ENCODE data around the gene CD34. TPM values are rescaled to one million over a fixed set of nuclear protein-coding genes. Genes with fewer than 3 reads are reported as not detected.

The CD34 gene
- total RNA-seq, 1 donor from 2014 or later: 1.2 TPM

DNA sequence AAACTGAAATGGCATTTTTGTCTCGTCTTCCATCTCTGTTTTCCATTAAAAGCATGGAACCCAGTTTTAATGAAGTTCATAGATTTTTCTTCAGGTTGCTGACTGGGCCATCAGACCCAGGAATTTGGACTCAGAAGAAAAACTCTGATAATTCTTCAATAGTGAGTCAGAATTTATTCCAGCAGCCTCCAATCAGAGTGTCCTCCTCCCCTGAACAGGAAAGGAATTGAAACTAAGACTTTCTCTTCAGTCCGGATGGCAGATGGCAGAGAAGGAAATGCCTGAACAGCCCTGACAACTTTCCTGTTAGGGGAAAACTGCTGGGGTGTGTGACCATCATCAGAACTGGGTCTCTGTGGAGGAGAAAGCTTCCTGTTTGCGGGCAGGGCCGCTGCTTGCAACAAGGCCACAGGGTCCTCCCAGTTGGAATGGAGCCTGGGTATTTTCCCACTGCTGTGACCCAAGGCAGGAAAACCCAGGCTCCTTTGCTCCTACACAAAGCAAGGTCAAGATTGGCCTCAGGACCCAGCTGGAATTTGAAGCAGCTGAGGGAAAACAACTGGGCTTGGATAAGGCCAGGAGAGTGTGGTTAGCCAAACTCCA lies 20.7 kb downstream of the CD34 start:
- Mint-ChIP-seq H3K27me3 (ENCODE audit: low read depth) (peaks cover 43% of the 10 kb centered on the region), H3K4me3 (no peak overlapping the region), H3K27ac (no peak overlapping the region), H3K9me3 (no peaks in the 10 kb centered on the region), H3K36me3 (no peaks in the 10 kb centered on the region), H3K4me1 (peaks cover 4% of the 10 kb centered on the region)
- no peak for DNase-seq (ENCODE audit: low spot score in 2 of 2, unreplicated experiment in 2 of 2)
- TF ChIP-seq, protein P1, sequence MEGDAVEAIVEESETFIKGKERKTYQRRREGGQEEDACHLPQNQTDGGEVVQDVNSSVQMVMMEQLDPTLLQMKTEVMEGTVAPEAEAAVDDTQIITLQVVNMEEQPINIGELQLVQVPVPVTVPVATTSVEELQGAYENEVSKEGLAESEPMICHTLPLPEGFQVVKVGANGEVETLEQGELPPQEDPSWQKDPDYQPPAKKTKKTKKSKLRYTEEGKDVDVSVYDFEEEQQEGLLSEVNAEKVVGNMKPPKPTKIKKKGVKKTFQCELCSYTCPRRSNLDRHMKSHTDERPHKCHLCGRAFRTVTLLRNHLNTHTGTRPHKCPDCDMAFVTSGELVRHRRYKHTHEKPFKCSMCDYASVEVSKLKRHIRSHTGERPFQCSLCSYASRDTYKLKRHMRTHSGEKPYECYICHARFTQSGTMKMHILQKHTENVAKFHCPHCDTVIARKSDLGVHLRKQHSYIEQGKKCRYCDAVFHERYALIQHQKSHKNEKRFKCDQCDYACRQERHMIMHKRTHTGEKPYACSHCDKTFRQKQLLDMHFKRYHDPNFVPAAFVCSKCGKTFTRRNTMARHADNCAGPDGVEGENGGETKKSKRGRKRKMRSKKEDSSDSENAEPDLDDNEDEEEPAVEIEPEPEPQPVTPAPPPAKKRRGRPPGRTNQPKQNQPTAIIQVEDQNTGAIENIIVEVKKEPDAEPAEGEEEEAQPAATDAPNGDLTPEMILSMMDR (IDR thresholded peaks at IDR 0.05; ENCODE audit: unreplicated experiment): no peak

DNA sequence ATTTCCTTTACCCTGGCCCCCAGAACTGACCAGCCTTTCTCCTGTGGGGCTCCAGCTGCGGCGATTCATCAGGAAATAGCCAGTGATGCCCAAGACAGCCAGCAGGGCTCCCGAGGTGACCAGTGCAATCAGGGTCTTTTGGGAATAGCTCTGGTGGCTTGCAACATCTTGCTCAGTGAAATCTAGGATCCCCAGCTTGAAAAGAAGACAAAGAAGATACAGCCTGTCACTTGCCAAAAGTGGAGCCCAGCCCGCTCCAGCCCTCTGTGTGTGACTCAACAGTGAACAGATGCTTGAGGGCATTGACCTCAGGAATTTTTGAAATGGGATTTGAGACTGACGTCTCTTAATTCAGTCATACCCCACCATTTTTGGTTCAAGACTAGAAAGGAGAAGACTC lies 22.3 kb downstream of the CD34 start:
- peaks cover 6% of the 10 kb centered on the region for H3K4me1 Mint-ChIP-seq
- no peaks in the 10 kb centered on the region for H3K9me3 Mint-ChIP-seq
- H3K27me3 Mint-ChIP-seq (ENCODE audit: low read depth): peaks cover 32% of the 10 kb centered on the region
- H3K36me3 Mint-ChIP-seq: no peaks in the 10 kb centered on the region
- H3K4me3 Mint-ChIP-seq: no peak overlapping the region
- no peak for DNase-seq (ENCODE audit: low spot score in 2 of 2, unreplicated experiment in 2 of 2)
- no peak overlapping the region for H3K27ac Mint-ChIP-seq
- TF ChIP-seq, protein P1 (IDR thresholded peaks at IDR 0.05; ENCODE audit: unreplicated experiment): no peak

DNA sequence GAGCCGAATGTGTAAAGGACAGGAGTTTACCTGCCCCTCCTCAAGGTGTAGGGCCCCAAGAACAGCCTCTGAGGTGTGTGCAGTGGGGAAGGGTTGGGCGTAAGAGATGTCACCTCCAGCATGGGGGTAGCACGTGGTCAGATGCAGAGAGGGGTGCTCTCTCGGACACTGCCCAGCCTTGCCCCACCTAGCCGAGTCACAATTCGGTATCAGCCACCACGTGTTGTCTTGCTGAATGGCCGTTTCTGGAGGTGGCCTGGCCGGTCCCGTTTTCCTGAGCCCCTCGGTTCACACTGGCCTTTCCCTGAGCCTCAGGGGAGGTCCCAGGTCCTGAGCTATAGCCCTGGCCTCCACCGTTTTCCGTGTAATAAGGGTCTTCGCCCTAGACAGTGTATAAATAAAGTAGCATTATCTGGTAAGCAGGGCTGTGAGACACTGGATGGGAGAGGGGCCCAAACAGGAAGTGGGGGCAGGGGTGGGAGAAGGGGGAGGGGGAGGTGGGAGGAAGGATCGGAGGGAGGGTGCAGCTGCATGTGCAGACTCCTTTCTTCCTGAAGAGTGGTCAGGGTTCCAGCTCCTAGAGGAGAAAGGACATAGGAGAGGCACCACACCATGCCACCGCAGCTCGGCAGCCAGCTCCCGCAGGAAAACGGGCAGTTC lies 23.3 kb downstream of the CD34 start:
- DNase-seq (ENCODE audit: low spot score in 2 of 2, unreplicated experiment in 2 of 2): no peak
- H3K4me1 Mint-ChIP-seq: peaks cover 6% of the 10 kb centered on the region
- no peak overlapping the region for H3K4me3 Mint-ChIP-seq
- H3K36me3 Mint-ChIP-seq: no peaks in the 10 kb centered on the region
- H3K27me3 Mint-ChIP-seq (ENCODE audit: low read depth): peaks cover 31% of the 10 kb centered on the region
- no peak overlapping the region for H3K27ac Mint-ChIP-seq
- H3K9me3 Mint-ChIP-seq: no peaks in the 10 kb centered on the region
- TF ChIP-seq, protein P1 (IDR thresholded peaks at IDR 0.05; ENCODE audit: unreplicated experiment): no peak

DNA sequence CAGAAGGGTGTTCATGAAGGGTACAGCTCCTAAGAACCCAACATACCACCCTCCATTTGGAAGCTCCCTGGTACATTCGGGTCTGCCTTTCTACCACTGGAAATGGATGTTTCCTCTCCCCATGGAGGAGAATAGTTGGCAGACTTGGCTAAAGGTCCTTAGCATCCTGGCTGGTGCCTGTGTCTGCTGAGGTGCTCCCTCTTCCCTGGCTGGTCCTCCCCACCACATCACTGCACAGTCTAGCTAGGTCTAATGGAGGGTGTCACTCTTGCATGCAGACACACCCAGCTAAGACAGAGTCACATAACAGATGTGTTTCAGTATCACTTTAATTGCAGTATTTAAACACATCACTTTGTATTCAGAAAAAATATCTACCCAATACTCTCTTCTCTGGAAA lies 24.7 kb downstream of the CD34 start:
- Mint-ChIP-seq H3K4me3 (no peak overlapping the region), H3K36me3 (no peaks in the 10 kb centered on the region), H3K4me1 (peaks cover 6% of the 10 kb centered on the region), H3K9me3 (no peaks in the 10 kb centered on the region), H3K27ac (no peak overlapping the region), H3K27me3 (ENCODE audit: low read depth) (peaks cover 38% of the 10 kb centered on the region)
- TF ChIP-seq, protein P1 (IDR thresholded peaks at IDR 0.05; ENCODE audit: unreplicated experiment): no peak
- DNase-seq (ENCODE audit: low spot score in 2 of 2, unreplicated experiment in 2 of 2): no peak

DNA sequence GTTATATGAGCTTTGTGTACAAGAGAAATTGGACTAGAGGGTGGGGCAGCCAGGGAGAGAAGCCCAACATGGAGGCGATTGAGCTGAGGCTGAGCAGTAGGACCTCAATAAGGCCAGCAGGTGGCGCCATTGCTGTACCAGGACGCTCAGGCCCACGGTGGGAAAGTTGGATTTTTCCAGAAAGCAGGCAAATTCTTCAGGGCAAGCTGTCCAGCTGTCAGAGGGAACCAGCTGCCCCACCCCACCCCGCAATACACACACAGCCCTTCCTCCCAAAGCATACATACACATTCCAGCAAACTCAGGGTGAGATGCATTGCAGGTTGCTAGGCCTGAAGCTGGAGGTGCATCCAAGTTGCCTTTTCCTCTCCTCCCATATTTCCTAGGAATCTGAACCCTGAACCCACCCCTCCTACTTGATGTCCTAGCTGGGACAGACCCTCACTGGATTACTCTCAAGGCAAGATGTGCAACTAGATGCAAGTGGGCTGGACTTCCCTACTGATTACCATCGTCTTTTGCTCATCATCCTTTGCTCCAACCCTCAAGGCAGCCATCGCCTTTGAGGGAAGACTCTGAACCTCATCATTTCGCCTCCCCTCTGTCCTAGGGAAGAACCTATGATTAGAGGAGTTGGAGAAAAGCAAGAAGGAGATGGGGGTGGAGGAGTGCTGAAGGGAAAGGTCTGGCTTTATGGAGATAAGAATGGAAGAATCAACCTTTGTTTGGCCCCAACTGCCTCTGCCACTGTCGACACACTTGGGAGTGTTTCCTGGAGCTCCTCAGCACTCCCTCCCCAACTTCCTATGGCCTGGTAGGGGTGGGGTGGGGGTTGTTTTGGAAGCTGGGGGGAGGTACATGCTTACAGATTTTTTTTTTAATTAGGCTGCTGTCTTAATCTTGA lies 25.5 kb downstream of the CD34 start:
- peaks cover 6% of the 10 kb centered on the region for H3K4me1 Mint-ChIP-seq
- no peaks in the 10 kb centered on the region for H3K36me3 Mint-ChIP-seq
- TF ChIP-seq, protein P1 (IDR thresholded peaks at IDR 0.05; ENCODE audit: unreplicated experiment): peak; percentile 89
- no peaks in the 10 kb centered on the region for H3K9me3 Mint-ChIP-seq
- peaks cover 43% of the 10 kb centered on the region for H3K27me3 Mint-ChIP-seq (ENCODE audit: low read depth)
- peak; percentile 55 to 81 for DNase-seq (ENCODE audit: low spot score in 2 of 2, unreplicated experiment in 2 of 2)
- H3K4me3 Mint-ChIP-seq: no peak overlapping the region
- H3K27ac Mint-ChIP-seq: no peak overlapping the region

Measured in mesothelial cell of epicardium (in vitro differentiated cells).